Thymus (tissue), 11 donors: ENCODE measurements around the gene ZNF226. TPM values are rescaled to one million over a fixed set of nuclear protein-coding genes. Genes with fewer than 3 reads are reported as not detected.
"Not testable (repeated sequence)": the region's sequence is repeated elsewhere in the genome, so short reads cannot be mapped to it uniquely, and the experiment has no call there.

ENCODE experiments used
- DNase-seq, 9 donors: peaks; one replicate each; pipeline ENCODE4 v3.0.0-alpha.2; 2013; ENCODE audit warnings: low spot score in 9 of 9, low read depth in 6 of 9, missing footprints in 1 of 9
- H3K27ac ChIP-seq, 2 donors: one replicate each; pipeline ENCODE4 v1.5.1; 2013; ENCODE audit warnings: control low read depth in 1 of 2, low read depth in 1 of 2, low read length in 1 of 2, mild to moderate bottlenecking in 1 of 2, moderate library complexity in 1 of 2
- H3K27me3 ChIP-seq, 2 donors: one replicate each; pipeline ENCODE4 v1.5.1; 2013; ENCODE audit warnings: low read length in 1 of 2; ENCODE audit not compliant: control insufficient read depth in 2 of 2, insufficient read depth in 1 of 2
- H3K36me3 ChIP-seq, 2 donors: one replicate each; pipeline ENCODE4 v1.5.1; 2013; ENCODE audit warnings: low read length in 1 of 2, mild to moderate bottlenecking in 1 of 2, moderate library complexity in 1 of 2; ENCODE audit not compliant: control insufficient read depth in 2 of 2, insufficient read depth in 2 of 2
- H3K4me1 ChIP-seq, 2 donors: one replicate each; pipeline ENCODE4 v1.5.1; 2013; ENCODE audit warnings: low read length in 2 of 2; ENCODE audit not compliant: control insufficient read depth in 2 of 2, insufficient read depth in 2 of 2
- H3K4me3 ChIP-seq, 2 donors: one replicate each; pipeline ENCODE4 v1.5.1; 2013; ENCODE audit warnings: low read length in 2 of 2, control low read depth in 1 of 2, mild to moderate bottlenecking in 1 of 2
- H3K9me3 ChIP-seq, 2 donors: one replicate each; pipeline ENCODE4 v1.5.1; 2013; ENCODE audit warnings: low read length in 1 of 2, mild to moderate bottlenecking in 1 of 2; ENCODE audit not compliant: control insufficient read depth in 2 of 2, insufficient read depth in 1 of 2
- WGBS: extraction: QIAGEN DNeasy Blood & Tissue Kit; methylation state at CpG from one replicate; pipeline ENCODE4 v1.1.7; 2013; 5-methylcytosine and 5-hydroxymethylcytosine counted together
- polyA plus RNA-seq: library from polyadenylated mRNA; stranded (reverse); fragments of 200-250 nt; gene quantifications from one replicate; pipeline ENCODE4 v1.2.3, GENCODE V29; 2013
- total RNA-seq: library from RNA; stranded (reverse); fragments of 120-200 nt; gene quantifications from one replicate; pipeline ENCODE4 v1.2.4, GENCODE V29; 2013
- donor health status: healthy.

The ZNF226 gene
- total and polyA plus RNA-seq, 2 donors = 23.9 to 32.9 TPM

- 97% methylated on average over 2 of the region's 2 CpGs for WGBS
- no peak for DNase-seq
- H3K36me3 ChIP-seq = peaks cover 9 to 15% of the 10 kb centered on the region in 2 donors
- peaks cover 2 to 4% of the 10 kb centered on the region in 2 donors for H3K9me3 ChIP-seq
- no peak overlapping the region for H3K4me3 ChIP-seq
- H3K27ac ChIP-seq = no peak overlapping the region
- no peaks in the 10 kb centered on the region for H3K27me3 ChIP-seq
- peaks cover 3 to 7% of the 10 kb centered on the region in 2 donors for H3K4me1 ChIP-seq
Measured at GRCh38 chr19:44163789-44164188, 1.1 kb upstream of the ZNF226 start.

- peaks cover 3 to 7% of the 10 kb centered on the region in 2 donors for H3K4me1 ChIP-seq
- peak overlapping the region in 1 of 2 donors; percentile 91 for H3K27ac ChIP-seq
- no peak for DNase-seq
- no peaks in the 10 kb centered on the region for H3K27me3 ChIP-seq
- peak overlapping the region; percentile 77 to 83 for H3K4me3 ChIP-seq
- peaks cover 9 to 16% of the 10 kb centered on the region in 2 donors for H3K36me3 ChIP-seq
- 75% methylated on average over 3 of the region's 3 CpGs for WGBS
- H3K9me3 ChIP-seq = peaks cover under 1 to 2% of the 10 kb centered on the region in 2 donors
Measured at GRCh38 chr19:44164327-44164672, 600 bp upstream of the ZNF226 start.

- not testable (repeated sequence) for H3K4me1 ChIP-seq, H3K27ac ChIP-seq, H3K27me3 ChIP-seq, H3K9me3 ChIP-seq, DNase-seq, H3K4me3 ChIP-seq
- peaks cover 45 to 69% of the 10 kb centered on the region in 2 donors for H3K36me3 ChIP-seq
- WGBS = 99% methylated on average over 6 of the region's 6 CpGs
Measured at GRCh38 chr19:44170660-44171059, 5.8 kb downstream of the ZNF226 start.

- Histone ChIP-seq H3K36me3 (peaks cover 38 to 56% of the 10 kb centered on the region in 2 donors), H3K27ac (no peak overlapping the region), H3K4me1 (no peaks in the 10 kb centered on the region), H3K9me3 (peaks cover 11 to 19% of the 10 kb centered on the region in 2 donors), H3K4me3 (no peak overlapping the region), H3K27me3 (no peaks in the 10 kb centered on the region)
- 97% methylated on average over 3 of the region's 3 CpGs for WGBS
- no peak for DNase-seq
Measured at GRCh38 chr19:44176590-44176989, 11.7 kb downstream of the ZNF226 start.

- no peak overlapping the region for H3K4me3 ChIP-seq
- H3K9me3 ChIP-seq = peaks cover 6 to 15% of the 10 kb centered on the region in 2 donors
- no peaks in the 10 kb centered on the region for H3K4me1 ChIP-seq
- DNase-seq = no peak
- H3K27ac ChIP-seq = no peak overlapping the region
- no peaks in the 10 kb centered on the region for H3K27me3 ChIP-seq
- peaks cover 10 to 13% of the 10 kb centered on the region in 2 donors for H3K36me3 ChIP-seq
Measured at GRCh38 chr19:44180968-44181367, 16.1 kb downstream of the ZNF226 start.

- WGBS = 85% methylated on average over 10 of the region's 10 CpGs
Measured at GRCh38 chr19:44182145-44182544, 17.2 kb downstream of the ZNF226 start.

GRCh38 chr19:44190020-44190419 is 25.1 kb downstream of the ZNF226 start:
- Histone ChIP-seq H3K4me3 (no peak overlapping the region), H3K27ac (no peak overlapping the region), H3K36me3 (no peaks in the 10 kb centered on the region), H3K4me1 (no peaks in the 10 kb centered on the region), H3K9me3 (no peaks in the 10 kb centered on the region), H3K27me3 (no peaks in the 10 kb centered on the region)
- WGBS = 98% methylated on average over 6 of the region's 6 CpGs
- DNase-seq = no peak

More at GRCh38 chr19:44182145-44182544, 17.2 kb downstream of the ZNF226 start:
- H3K4me1 ChIP-seq = no peaks in the 10 kb centered on the region
- peaks cover 0 to 15% of the 10 kb centered on the region in 2 donors for H3K9me3 ChIP-seq
- no peak overlapping the region for H3K4me3 ChIP-seq
- H3K36me3 ChIP-seq = peaks cover 0 to 2% of the 10 kb centered on the region in 2 donors
- H3K27ac ChIP-seq = no peak overlapping the region
- no peak for DNase-seq
- no peaks in the 10 kb centered on the region for H3K27me3 ChIP-seq

GRCh38 chr19:44192127-44192526 is 27.2 kb downstream of the ZNF226 start:
- WGBS = 86% methylated on average over 5 of the region's 5 CpGs
- H3K9me3 ChIP-seq = no peaks in the 10 kb centered on the region
- no peak overlapping the region for H3K4me3 ChIP-seq
- no peak overlapping the region for H3K27ac ChIP-seq
- H3K4me1 ChIP-seq = no peaks in the 10 kb centered on the region
- H3K27me3 ChIP-seq = no peaks in the 10 kb centered on the region
- H3K36me3 ChIP-seq = no peaks in the 10 kb centered on the region
- no peak for DNase-seq

- Histone ChIP-seq H3K27me3 (no peaks in the 10 kb centered on the region), H3K9me3 (no peaks in the 10 kb centered on the region), H3K36me3 (no peaks in the 10 kb centered on the region), H3K27ac (no peak overlapping the region), H3K4me1 (no peaks in the 10 kb centered on the region), H3K4me3 (no peak overlapping the region)
- no peak for DNase-seq
Measured at GRCh38 chr19:44196772-44197171, 31.9 kb downstream of the ZNF226 start.

GRCh38 chr19:44202470-44202869 is 37.6 kb downstream of the ZNF226 start:
- Histone ChIP-seq H3K27me3 (no peaks in the 10 kb centered on the region), H3K4me1 (no peaks in the 10 kb centered on the region), H3K27ac (no peak overlapping the region), H3K9me3 (peaks cover 0 to 2% of the 10 kb centered on the region in 2 donors), H3K4me3 (no peak overlapping the region), H3K36me3 (no peaks in the 10 kb centered on the region)
- DNase-seq = no peak
- WGBS = 91% methylated on average over 1 of the region's 1 CpG
